CD4-positive, CD25-positive, alpha-beta regulatory T cell (primary cell): Measurements from ENCODE around the gene STK16. TPM values are rescaled to one million over a fixed set of nuclear protein-coding genes. Genes with fewer than 3 reads are reported as not detected.
A peak's percentile ranks its signal among the peaks of the same experiment; 100 is the strongest.

Experiments used
- ATAC-seq, 2 donors: fragments of 150-1000 bp; cut with Tn5 transposase; one replicate each; pipeline ENCODE4 v1.10.0; 2021; ENCODE audit warnings: low read depth in 2 of 2, moderate number of reproducible peaks in 2 of 2, moderate library complexity in 1 of 2
- DNase-seq, 3 donors: peaks; one replicate each; pipeline versions ENCODE4 v3.0.0 to v3.0.0-alpha.2; 2012 to 2022; ENCODE audit warnings: mixed read lengths in 1 of 3
- H3K27ac ChIP-seq: one replicate; pipeline ENCODE4 v1.7.0; 2013; ENCODE audit warnings: mild to moderate bottlenecking, low read length; ENCODE audit not compliant: insufficient read depth, poor library complexity, severe bottlenecking
- H3K27me3 ChIP-seq: one replicate; pipeline ENCODE4 v1.7.0; 2013; ENCODE audit warnings: low read length; ENCODE audit not compliant: control insufficient read depth, insufficient read depth
- H3K36me3 ChIP-seq: one replicate; pipeline ENCODE4 v1.7.0; 2013; ENCODE audit warnings: mild to moderate bottlenecking, low read length, moderate library complexity; ENCODE audit not compliant: control insufficient read depth, insufficient read depth
- H3K4me1 ChIP-seq: 2 replicates; pipeline ENCODE4 v1.7.0; 2013; ENCODE audit warnings: mild to moderate bottlenecking, low read length; ENCODE audit not compliant: insufficient read depth, control insufficient read depth, poor library complexity, severe bottlenecking
- H3K4me3 ChIP-seq: one replicate; pipeline ENCODE4 v1.7.0; 2013; ENCODE audit warnings: low read depth, mild to moderate bottlenecking, low read length, moderate library complexity
- H3K9me3 ChIP-seq, 2 experiments: 1 replicate in 1 of 2; 2 replicates in 1 of 2; pipeline ENCODE4 v1.7.0; 2013; ENCODE audit warnings: low read length in 2 of 2, mild to moderate bottlenecking in 1 of 2, moderate library complexity in 1 of 2; ENCODE audit not compliant: control insufficient read depth in 2 of 2
- H3K27ac Mint-ChIP-seq, 3 donors: one replicate each; pipeline ENCODE4 v1.8.0; 2020 to 2022; ENCODE audit warnings: mild to moderate bottlenecking in 3 of 3, mixed read lengths in 3 of 3, moderate library complexity in 2 of 3
- H3K27me3 Mint-ChIP-seq: one replicate; pipeline ENCODE4 v1.8.0; 2022; ENCODE audit warnings: mild to moderate bottlenecking, mixed read lengths
- H3K36me3 Mint-ChIP-seq: one replicate; pipeline ENCODE4 v1.8.0; 2020; ENCODE audit warnings: mixed read lengths
- H3K4me1 Mint-ChIP-seq, 4 donors: one replicate each; pipeline ENCODE4 v1.8.0; 2020 to 2022; ENCODE audit warnings: mixed read lengths in 4 of 4, mild to moderate bottlenecking in 1 of 4
- H3K4me3 Mint-ChIP-seq, 4 donors: one replicate each; pipeline ENCODE4 v1.8.0; 2020 to 2022; ENCODE audit warnings: mild to moderate bottlenecking in 4 of 4, mixed read lengths in 4 of 4, moderate library complexity in 3 of 4
- H3K9me3 Mint-ChIP-seq, 7 donors: one replicate each; pipeline ENCODE4 v1.8.0; 2020 to 2022; ENCODE audit warnings: mixed read lengths in 7 of 7, mild to moderate bottlenecking in 3 of 7, moderate library complexity in 2 of 7
- polyA plus RNA-seq, 4 donors: library from polyadenylated mRNA; unstranded; fragments of 300-500 nt; fragmentation: Illumina TruSeq; gene quantifications; one replicate each; pipeline ENCODE4 v1.2.3, GENCODE V29; 2021
- total RNA-seq: library from RNA; stranded (reverse); gene quantifications from one replicate; pipeline ENCODE4 v1.2.3, GENCODE V29; 2022

STK16 gene
- total and polyA plus RNA-seq, 5 donors from 2014 or later, result 14.8 to 26.1 (median 19.8) TPM

- Mint-ChIP-seq H3K4me3 (peak overlapping the region; percentile 92 to 98 (median 96)), H3K9me3 (no peaks in the 10 kb centered on the region), H3K36me3 (peaks cover 37% of the 10 kb centered on the region), H3K27ac (peak overlapping the region; percentile 98 to 99 (median 98)), H3K4me1 (peaks cover 8 to 73% (median 42%) of the 10 kb centered on the region in 4 donors), H3K27me3 (no peaks in the 10 kb centered on the region)
- H3K4me3 ChIP-seq, result peak overlapping the region; percentile 95
- peaks cover 43% of the 10 kb centered on the region for H3K4me1 ChIP-seq
- ATAC-seq (no peak), DNase-seq (peak; percentile 32 to 66 (median 33))
- H3K27ac ChIP-seq, result peak overlapping the region; percentile 90
- no peaks in the 10 kb centered on the region for H3K27me3 ChIP-seq
- H3K9me3 ChIP-seq, result no peaks in the 10 kb centered on the region
- H3K36me3 ChIP-seq, result peaks cover 51% of the 10 kb centered on the region
These were observed 15.2 kb upstream of the STK16 start for GRCh38 chr2:219230059-219230540.

GRCh38 chr2:219234331-219234730, 10.9 kb upstream of the STK16 start:
- no peaks in the 10 kb centered on the region for H3K27me3 Mint-ChIP-seq
- peaks cover 50% of the 10 kb centered on the region for H3K36me3 Mint-ChIP-seq
- H3K4me3 Mint-ChIP-seq, result peak overlapping the region in 1 of 4 donors; percentile 23
- Histone ChIP-seq H3K27me3 (no peaks in the 10 kb centered on the region), H3K9me3 (no peaks in the 10 kb centered on the region), H3K36me3 (peaks cover 62% of the 10 kb centered on the region), H3K4me3 (no peak overlapping the region), H3K4me1 (peaks cover 22% of the 10 kb centered on the region), H3K27ac (no peak overlapping the region)
- peaks cover 3 to 53% (median 28%) of the 10 kb centered on the region in 4 donors for H3K4me1 Mint-ChIP-seq
- DNase-seq, result no peak
- H3K27ac Mint-ChIP-seq, result no peak overlapping the region
- no peaks in the 10 kb centered on the region for H3K9me3 Mint-ChIP-seq
- ATAC-seq, result no peak

GRCh38 chr2:219243291-219243761, 2.0 kb upstream of the STK16 start:
- peaks cover under 1% of the 10 kb centered on the region for H3K36me3 ChIP-seq
- H3K27ac Mint-ChIP-seq, result peak overlapping the region in 2 of 3 donors; percentile 46 to 89

GRCh38 chr2:219244789-219245147, 511 bp upstream of the STK16 start:
- H3K27ac ChIP-seq, result peak overlapping the region; percentile 94
- peaks cover 18% of the 10 kb centered on the region for H3K36me3 Mint-ChIP-seq
- peaks cover 54% of the 10 kb centered on the region for H3K4me1 ChIP-seq
- H3K4me1 Mint-ChIP-seq, result peaks cover 23 to 55% (median 37%) of the 10 kb centered on the region in 4 donors
- H3K27ac Mint-ChIP-seq, result peak overlapping the region; percentile 96 to 98 (median 96)
- H3K9me3 ChIP-seq, result no peaks in the 10 kb centered on the region
- H3K27me3 Mint-ChIP-seq, result no peaks in the 10 kb centered on the region
- peak overlapping the region; percentile 96 to 100 (median 98) for H3K4me3 Mint-ChIP-seq
- H3K27me3 ChIP-seq, result no peaks in the 10 kb centered on the region
- ATAC-seq (no peak), DNase-seq (no peak)
- H3K9me3 Mint-ChIP-seq, result no peaks in the 10 kb centered on the region
- peak overlapping the region; percentile 84 for H3K4me3 ChIP-seq
- peaks cover 10% of the 10 kb centered on the region for H3K36me3 ChIP-seq

More at GRCh38 chr2:219243291-219243761, 2.0 kb upstream of the STK16 start:
- no peak for DNase-seq
- Histone ChIP-seq H3K27me3 (no peaks in the 10 kb centered on the region), H3K9me3 (no peaks in the 10 kb centered on the region), H3K4me1 (peaks cover 40% of the 10 kb centered on the region), H3K4me3 (no peak overlapping the region), H3K27ac (no peak overlapping the region)
- Mint-ChIP-seq H3K4me3 (peak overlapping the region in 2 of 4 donors; percentile 50 to 98), H3K9me3 (no peaks in the 10 kb centered on the region), H3K36me3 (peaks cover 8% of the 10 kb centered on the region), H3K4me1 (peaks cover 14 to 41% (median 28%) of the 10 kb centered on the region in 4 donors), H3K27me3 (no peaks in the 10 kb centered on the region)
- ATAC-seq, result no peak

GRCh38 chr2:219245899-219246230, 586 bp downstream of the STK16 start:
- Histone ChIP-seq H3K9me3 (no peaks in the 10 kb centered on the region), H3K4me1 (peaks cover 65% of the 10 kb centered on the region), H3K27me3 (no peaks in the 10 kb centered on the region), H3K4me3 (peak overlapping the region; percentile 84), H3K27ac (peak overlapping the region; percentile 94), H3K36me3 (peaks cover 19% of the 10 kb centered on the region)
- Mint-ChIP-seq H3K9me3 (no peaks in the 10 kb centered on the region), H3K4me3 (peak overlapping the region; percentile 96 to 100 (median 98)), H3K4me1 (peaks cover 26 to 66% (median 47%) of the 10 kb centered on the region in 4 donors), H3K27me3 (no peaks in the 10 kb centered on the region), H3K27ac (peak overlapping the region; percentile 96 to 98 (median 96)), H3K36me3 (peaks cover 27% of the 10 kb centered on the region)
- DNase-seq (peak in 1 of 3 donors; percentile 30), ATAC-seq (no peak)

GRCh38 chr2:219246559-219246958, 1.3 kb downstream of the STK16 start:
- H3K27me3 Mint-ChIP-seq, result no peaks in the 10 kb centered on the region

GRCh38 chr2:219247678-219248642, 2.7 kb downstream of the STK16 start:
- H3K4me3 Mint-ChIP-seq, result peak overlapping the region; percentile 96 to 100 (median 98)
- peaks cover 37% of the 10 kb centered on the region for H3K36me3 Mint-ChIP-seq
- peaks cover 0 to 2% (median 0%) of the 10 kb centered on the region in 7 donors for H3K9me3 Mint-ChIP-seq
- peaks cover 85% of the 10 kb centered on the region for H3K4me1 ChIP-seq
- H3K27me3 ChIP-seq, result no peaks in the 10 kb centered on the region
- peak overlapping the region; percentile 94 for H3K27ac ChIP-seq
- peaks cover 6% of the 10 kb centered on the region for H3K27me3 Mint-ChIP-seq
- peak overlapping the region; percentile 84 for H3K4me3 ChIP-seq
- peaks cover 26 to 85% (median 59%) of the 10 kb centered on the region in 4 donors for H3K4me1 Mint-ChIP-seq
- peaks cover 32% of the 10 kb centered on the region for H3K36me3 ChIP-seq
- ATAC-seq (peak; percentile 73 to 79), DNase-seq (peak; percentile 40 to 87 (median 79))
- H3K27ac Mint-ChIP-seq, result peak overlapping the region; percentile 95 to 98 (median 96)
- H3K9me3 ChIP-seq, result no peaks in the 10 kb centered on the region

More at GRCh38 chr2:219246559-219246958, 1.3 kb downstream of the STK16 start:
- no peak for DNase-seq
- Mint-ChIP-seq H3K4me3 (peak overlapping the region; percentile 96 to 100 (median 98)), H3K4me1 (peaks cover 26 to 73% (median 53%) of the 10 kb centered on the region in 4 donors), H3K36me3 (peaks cover 33% of the 10 kb centered on the region), H3K9me3 (no peaks in the 10 kb centered on the region), H3K27ac (peak overlapping the region; percentile 96 to 98 (median 96))
- peak overlapping the region; percentile 84 for H3K4me3 ChIP-seq
- H3K27ac ChIP-seq, result peak overlapping the region; percentile 94
- no peaks in the 10 kb centered on the region for H3K27me3 ChIP-seq
- no peaks in the 10 kb centered on the region for H3K9me3 ChIP-seq
- ATAC-seq, result no peak
- H3K4me1 ChIP-seq, result peaks cover 72% of the 10 kb centered on the region
- peaks cover 26% of the 10 kb centered on the region for H3K36me3 ChIP-seq
